Stimulated activated CD8-positive, alpha-beta memory T cell treated with anti-CD3 and anti-CD28 coated beads, Interleukin-15, amount 100 ng/mL, for 1 hour (primary cell): ENCODE data around the gene SLC39A10.

Source experiments
- DNase-seq: peaks from one replicate; pipeline ENCODE4 v3.0.0-alpha.2; 2020; ENCODE audit warnings: low read depth

SLC39A10 gene

GRCh38 chr2:195730912-195731311 is 73.9 kb downstream of the SLC39A10 start:
- DNase-seq: no peak

GRCh38 chr2:195732574-195732973 is 75.5 kb downstream of the SLC39A10 start:
- no peak for DNase-seq

- no peak for DNase-seq
These were observed 76.8 kb downstream of the SLC39A10 start for GRCh38 chr2:195733831-195734230.

- no peak for DNase-seq
These were observed 77.4 kb downstream of the SLC39A10 start for GRCh38 chr2:195734395-195734794.

- DNase-seq: no peak
These were observed 77.9 kb downstream of the SLC39A10 start for GRCh38 chr2:195734931-195735330.

GRCh38 chr2:195735347-195735746 is 78.3 kb downstream of the SLC39A10 start:
- DNase-seq: no peak

GRCh38 chr2:195737511-195738325 is 80.7 kb downstream of the SLC39A10 start:
- DNase-seq: no peak

- DNase-seq: no peak
These were observed 84.2 kb downstream of the SLC39A10 start for GRCh38 chr2:195741191-195741590.

GRCh38 chr2:195756218-195756942 is 99.4 kb downstream of the SLC39A10 start:
- DNase-seq: no peak

GRCh38 chr2:195758846-195759245 is 101.8 kb downstream of the SLC39A10 start:
- DNase-seq: no peak

- DNase-seq: no peak
These were observed 102.9 kb downstream of the SLC39A10 start for GRCh38 chr2:195759877-195760276.

GRCh38 chr2:195763866-195764265 is 106.8 kb downstream of the SLC39A10 start:
- DNase-seq: no peak

- DNase-seq: no peak
These were observed 109.7 kb downstream of the SLC39A10 start for GRCh38 chr2:195766691-195767090.

GRCh38 chr2:195768431-195768830 is 111.4 kb downstream of the SLC39A10 start:
- no peak for DNase-seq

- DNase-seq: no peak
These were observed 112.9 kb downstream of the SLC39A10 start for GRCh38 chr2:195769975-195770374.

- DNase-seq: no peak
These were observed 122.5 kb downstream of the SLC39A10 start for GRCh38 chr2:195779491-195779890.

GRCh38 chr2:195782156-195782555 is 125.1 kb downstream of the SLC39A10 start:
- no peak for DNase-seq
